GM12875 (cell line): ENCODE results near the gene RBM17.
A peak's percentile ranks its signal among the peaks of the same experiment; 100 is the strongest.

ENCODE experiments used
- H3K4me3 ChIP-seq: one replicate; pipeline ENCODE4 v1.5.1; 2011; ENCODE audit warnings: low read depth, low read length, control low read depth
- TF ChIP-seq, protein P1 (sequence below): IDR thresholded peaks from 2 replicates; pipeline ENCODE4 v1.5.1; 2011; ENCODE audit warnings: low read depth, mild to moderate bottlenecking, control low read depth, inconsistent platforms, low read length, moderate library complexity, borderline replicate concordance; ENCODE audit not compliant: insufficient read depth

Gene RBM17

DNA sequence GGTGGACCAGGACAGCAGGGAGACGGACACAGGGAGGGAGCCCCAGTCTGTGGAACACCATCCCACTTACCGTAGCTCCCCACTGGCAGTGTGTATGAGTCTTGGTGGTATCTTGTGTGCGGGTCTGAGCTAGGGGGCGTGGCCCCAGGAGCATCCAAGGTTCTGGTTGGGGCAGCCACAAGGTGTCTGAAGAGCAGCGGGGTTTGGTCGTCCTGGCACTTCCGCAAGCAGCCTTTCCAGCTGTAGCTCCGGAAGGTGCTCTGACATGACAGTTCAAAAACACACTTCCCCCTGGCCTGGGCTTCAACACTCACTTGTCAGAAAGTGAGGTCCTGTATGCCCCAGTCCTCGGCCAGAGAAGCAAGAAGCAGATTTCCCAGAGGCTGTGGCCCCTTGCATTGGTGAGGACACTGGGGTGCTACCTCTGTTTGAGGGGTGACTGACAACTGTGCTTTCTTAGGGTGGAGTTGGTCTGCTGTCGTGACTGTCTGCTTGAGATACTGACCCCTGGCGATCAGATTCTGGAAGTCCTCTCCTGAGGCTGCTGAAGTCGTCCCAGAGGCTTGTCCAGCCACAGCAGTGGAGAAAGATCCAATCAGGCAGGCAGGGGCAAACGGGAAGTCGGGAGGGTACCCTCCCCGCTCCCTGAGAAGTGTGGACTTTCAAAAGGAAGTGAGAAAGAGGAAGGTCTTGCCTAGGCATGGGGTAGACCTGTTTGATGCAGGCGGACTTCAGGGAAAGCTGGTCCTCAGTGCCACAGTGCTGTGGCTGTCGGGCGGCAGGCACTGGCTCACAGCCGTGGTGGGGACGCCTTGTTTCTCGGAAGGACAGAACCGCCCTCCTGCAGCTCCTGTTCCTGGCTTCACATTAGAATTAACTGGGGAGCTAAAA is 62.5 kb downstream of the RBM17 start:
- no peak overlapping the region for H3K4me3 ChIP-seq

DNA sequence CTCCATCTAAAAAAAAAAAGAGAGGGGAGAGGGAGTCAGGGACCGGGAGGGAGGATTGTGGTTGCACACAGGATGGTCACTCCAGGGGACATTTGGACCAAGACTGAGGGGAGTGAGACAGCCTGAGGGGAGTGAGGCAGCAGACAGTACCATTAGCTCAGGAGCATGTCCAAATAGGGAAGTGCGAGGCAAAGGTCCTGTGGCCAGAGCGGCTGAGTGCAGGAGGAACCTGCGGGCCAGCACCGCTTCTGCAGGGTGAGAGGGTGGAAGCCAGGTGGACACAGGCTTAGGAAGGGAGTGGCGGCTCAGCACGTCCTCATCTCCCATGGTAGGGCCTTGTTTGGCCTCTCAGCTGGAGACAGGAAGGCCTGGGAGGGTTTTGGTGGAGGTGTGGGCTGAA is 65.0 kb downstream of the RBM17 start:
- TF ChIP-seq, protein P1, sequence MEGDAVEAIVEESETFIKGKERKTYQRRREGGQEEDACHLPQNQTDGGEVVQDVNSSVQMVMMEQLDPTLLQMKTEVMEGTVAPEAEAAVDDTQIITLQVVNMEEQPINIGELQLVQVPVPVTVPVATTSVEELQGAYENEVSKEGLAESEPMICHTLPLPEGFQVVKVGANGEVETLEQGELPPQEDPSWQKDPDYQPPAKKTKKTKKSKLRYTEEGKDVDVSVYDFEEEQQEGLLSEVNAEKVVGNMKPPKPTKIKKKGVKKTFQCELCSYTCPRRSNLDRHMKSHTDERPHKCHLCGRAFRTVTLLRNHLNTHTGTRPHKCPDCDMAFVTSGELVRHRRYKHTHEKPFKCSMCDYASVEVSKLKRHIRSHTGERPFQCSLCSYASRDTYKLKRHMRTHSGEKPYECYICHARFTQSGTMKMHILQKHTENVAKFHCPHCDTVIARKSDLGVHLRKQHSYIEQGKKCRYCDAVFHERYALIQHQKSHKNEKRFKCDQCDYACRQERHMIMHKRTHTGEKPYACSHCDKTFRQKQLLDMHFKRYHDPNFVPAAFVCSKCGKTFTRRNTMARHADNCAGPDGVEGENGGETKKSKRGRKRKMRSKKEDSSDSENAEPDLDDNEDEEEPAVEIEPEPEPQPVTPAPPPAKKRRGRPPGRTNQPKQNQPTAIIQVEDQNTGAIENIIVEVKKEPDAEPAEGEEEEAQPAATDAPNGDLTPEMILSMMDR, result no peak
- no peak overlapping the region for H3K4me3 ChIP-seq

More for the DNA sequence above, 62.5 kb downstream of the RBM17 start:
- TF ChIP-seq, protein P1, result peak; percentile 83

DNA sequence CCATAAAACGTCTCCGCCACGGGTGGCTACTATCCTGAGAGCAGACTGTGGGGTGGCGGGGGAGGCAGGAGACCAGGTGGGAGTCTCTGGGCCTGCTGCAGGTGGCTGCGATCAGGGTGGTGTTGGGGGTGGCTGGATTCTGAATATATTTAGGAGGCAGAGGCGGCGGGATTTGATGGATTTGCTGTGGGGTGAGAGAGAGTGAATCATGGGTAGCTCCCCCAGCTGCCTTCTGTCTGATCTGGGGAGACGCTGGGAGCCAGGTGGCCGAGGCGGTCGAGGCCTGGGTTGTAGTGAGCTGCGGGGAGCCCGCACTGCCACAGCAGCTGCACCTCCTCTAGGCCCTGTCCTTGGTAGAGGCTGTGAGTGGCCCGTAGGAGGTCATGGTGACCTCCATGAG is 65.7 kb downstream of the RBM17 start:
- no peak overlapping the region for H3K4me3 ChIP-seq
- TF ChIP-seq, protein P1, result no peak

DNA sequence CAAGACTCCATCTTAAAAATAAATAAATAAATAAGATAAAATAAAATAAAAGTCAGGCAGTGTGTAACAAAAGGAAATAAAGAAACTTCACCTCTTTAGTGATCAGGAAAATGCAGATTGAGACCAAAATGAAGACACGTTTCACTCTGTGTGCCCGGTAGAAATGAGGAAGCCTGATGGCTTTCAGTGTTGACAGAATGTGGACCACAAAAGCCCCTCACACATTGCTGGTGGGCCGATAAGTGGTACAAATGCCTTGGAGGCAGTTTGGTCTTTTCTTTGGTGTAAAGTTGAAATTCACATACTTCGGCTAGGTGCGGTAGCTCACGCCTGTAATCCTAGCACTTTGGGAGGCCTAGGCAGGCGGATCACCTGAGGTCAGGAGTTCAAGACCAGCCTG is 69.4 kb downstream of the RBM17 start:
- H3K4me3 ChIP-seq, result no peak overlapping the region
- TF ChIP-seq, protein P1, result no peak

DNA sequence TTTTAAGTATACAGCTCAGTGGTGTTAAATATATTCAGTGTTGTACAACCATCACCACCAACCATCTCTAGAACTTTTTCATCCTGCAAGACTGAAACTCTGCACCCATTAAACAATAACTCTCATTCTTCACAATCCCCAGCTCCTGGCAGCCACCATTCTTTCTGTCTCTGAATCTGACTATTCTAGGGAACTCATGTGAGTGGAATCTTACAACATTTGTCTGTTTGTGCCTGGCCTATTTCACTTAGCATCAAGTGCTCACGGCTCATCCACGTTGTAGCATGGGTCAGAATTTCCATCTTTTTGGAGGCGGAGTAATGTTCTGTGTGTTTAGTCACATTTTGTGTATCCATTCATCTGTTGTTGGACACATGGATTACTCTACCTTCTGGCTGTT is 73.1 kb downstream of the RBM17 start:
- H3K4me3 ChIP-seq, result no peak overlapping the region
- TF ChIP-seq, protein P1, result no peak

GRCh38 chr10:6162589-6163356 is 73.9 kb downstream of the RBM17 start:
- TF ChIP-seq, protein P1, result no peak
- H3K4me3 ChIP-seq, result no peak overlapping the region
